Aorta (tissue), 5 donors: Measurements from ENCODE around the gene PRDM8. TPM values are rescaled to one million over a fixed set of nuclear protein-coding genes. Genes with fewer than 3 reads are reported as not detected.

Experiments
- ATAC-seq: fragments of 200-7000 bp; cut with Tn5 transposase; one replicate; pipeline ENCODE4 v1.9.1; 2022; ENCODE audit warnings: moderate library complexity; ENCODE audit not compliant: low FRiP score
- DNase-seq, 2 donors: peaks; one replicate each; pipeline ENCODE4 v3.0.0-alpha.2; 2020
- H3K27ac ChIP-seq, 2 donors: one replicate each; pipeline ENCODE4 v1.5.1; 2013; ENCODE audit warnings: low read length in 2 of 2, mild to moderate bottlenecking in 2 of 2, moderate library complexity in 2 of 2, control low read depth in 1 of 2, inconsistent platforms in 1 of 2, low read depth in 1 of 2
- H3K27me3 ChIP-seq, 2 donors: one replicate each; pipeline ENCODE4 v1.6.1; 2013; ENCODE audit warnings: control low read depth in 1 of 2, low read length in 1 of 2, mild to moderate bottlenecking in 1 of 2, moderate library complexity in 1 of 2; ENCODE audit not compliant: insufficient read depth in 2 of 2, control insufficient read depth in 1 of 2
- H3K36me3 ChIP-seq, 2 donors: one replicate each; pipeline ENCODE4 v1.6.1; 2013; ENCODE audit warnings: control low read depth in 1 of 2, low read length in 1 of 2, mild to moderate bottlenecking in 1 of 2; ENCODE audit not compliant: insufficient read depth in 2 of 2, control insufficient read depth in 1 of 2
- H3K4me1 ChIP-seq, 2 donors: one replicate each; pipeline ENCODE4 v1.6.1; 2013; ENCODE audit warnings: low read length in 2 of 2, control low read depth in 1 of 2, mild to moderate bottlenecking in 1 of 2, moderate library complexity in 1 of 2; ENCODE audit not compliant: insufficient read depth in 2 of 2, control insufficient read depth in 1 of 2
- H3K4me3 ChIP-seq, 2 donors: one replicate each; pipeline ENCODE4 v1.5.1; 2013; ENCODE audit warnings: low read length in 2 of 2, control low read depth in 1 of 2, mild to moderate bottlenecking in 1 of 2
- H3K9me3 ChIP-seq: one replicate; pipeline ENCODE4 v1.6.1; 2013; ENCODE audit warnings: mild to moderate bottlenecking, low read length; ENCODE audit not compliant: control insufficient read depth
- WGBS, 2 donors: extraction: QIAGEN DNeasy Blood & Tissue Kit; methylation state at CpG; one replicate each; pipeline ENCODE4 v1.1.7; 2013; 5-methylcytosine and 5-hydroxymethylcytosine counted together
- intact Hi-C, 2 donors: fragments of 100-400 bp; cut with DNase I; formaldehyde crosslinking; loops; one replicate each; pipeline versions ENCODE4 v1.14.2 to v1.15.0; 2022
- polyA plus RNA-seq, 2 donors: library from polyadenylated mRNA; stranded (reverse); fragments of 200-250 nt; gene quantifications; one replicate each; pipeline ENCODE4 v1.2.3, GENCODE V29; 2013
- total RNA-seq, 2 donors: library from RNA; stranded (reverse); fragmentation: NEBNext Ultra II Directional; extraction: Animal tissue kit (Norgen Biotek cat#: 25700); gene quantifications; one replicate each; pipeline ENCODE4 v1.2.1, GENCODE V29; 2021
- donor health status: healthy with polysubstance abuse.
- donor health status: Bipolar disorder and iron deficiency.
- donor health status: DM: no; HTN: no; CAD: no.
- donor health status: DM: no; HTN: no; CAD: no.
- donor health status: DM: yes; HTN: yes; CAD: no.

The PRDM8 gene
- total and polyA plus RNA-seq, 4 donors = 0.31 to 4.8 (median 2.3) TPM

- H3K4me3 ChIP-seq = no peak overlapping the region
- no peaks in the 10 kb centered on the region for H3K9me3 ChIP-seq
- no peak overlapping the region for H3K27ac ChIP-seq
- H3K36me3 ChIP-seq = no peaks in the 10 kb centered on the region
- ATAC-seq (no peak), DNase-seq (no peak)
- WGBS, 2 donors = 33 to 53% methylated on average over 2 of the region's 2 CpGs
- no peaks in the 10 kb centered on the region for H3K4me1 ChIP-seq
- intact Hi-C loops = no loop called here
- peaks cover 0 to 2% of the 10 kb centered on the region in 2 donors for H3K27me3 ChIP-seq
Observed at GRCh38 chr4:80225595-80225994, 28.3 kb downstream of the PRDM8 start.

- 44% methylated on average over 2 of the region's 2 CpGs for WGBS, 2 donors
- H3K9me3 ChIP-seq = no peaks in the 10 kb centered on the region
- H3K27ac ChIP-seq = no peak overlapping the region
- no peak overlapping the region for H3K4me3 ChIP-seq
- no peaks in the 10 kb centered on the region for H3K4me1 ChIP-seq
- DNase-seq (no peak), ATAC-seq (no peak)
- H3K27me3 ChIP-seq = peaks cover 0 to 2% of the 10 kb centered on the region in 2 donors
- intact Hi-C loops = no loop called here
- no peaks in the 10 kb centered on the region for H3K36me3 ChIP-seq
Observed at GRCh38 chr4:80226094-80226493, 28.8 kb downstream of the PRDM8 start.

GRCh38 chr4:80228460-80228859 lies 31.2 kb downstream of the PRDM8 start:
- Histone ChIP-seq H3K9me3 (no peaks in the 10 kb centered on the region), H3K4me1 (no peaks in the 10 kb centered on the region), H3K4me3 (no peak overlapping the region), H3K27ac (no peak overlapping the region), H3K36me3 (no peaks in the 10 kb centered on the region), H3K27me3 (peaks cover 0 to 2% of the 10 kb centered on the region in 2 donors)
- ATAC-seq = no peak
- DNase-seq = no peak
- intact Hi-C loops = no loop called here

GRCh38 chr4:80229128-80229527 lies 31.8 kb downstream of the PRDM8 start:
- DNase-seq (no peak), ATAC-seq (no peak)
- intact Hi-C loops = no loop called here
- Histone ChIP-seq H3K27ac (no peak overlapping the region), H3K27me3 (peaks cover 0 to 2% of the 10 kb centered on the region in 2 donors), H3K4me3 (no peak overlapping the region), H3K36me3 (no peaks in the 10 kb centered on the region), H3K4me1 (no peaks in the 10 kb centered on the region), H3K9me3 (no peaks in the 10 kb centered on the region)
- WGBS, 2 donors = 54 to 56% methylated on average over 2 of the region's 2 CpGs

GRCh38 chr4:80229590-80229989 lies 32.3 kb downstream of the PRDM8 start:
- no peak overlapping the region for H3K4me3 ChIP-seq
- H3K27ac ChIP-seq = no peak overlapping the region
- WGBS, 2 donors = 86% methylated on average over 2 of the region's 2 CpGs
- no peaks in the 10 kb centered on the region for H3K9me3 ChIP-seq
- no peaks in the 10 kb centered on the region for H3K36me3 ChIP-seq
- no peak for ATAC-seq
- H3K27me3 ChIP-seq = peaks cover 0 to 2% of the 10 kb centered on the region in 2 donors
- no peak for DNase-seq
- H3K4me1 ChIP-seq = no peaks in the 10 kb centered on the region
- intact Hi-C loops = no loop called here

- Histone ChIP-seq H3K4me3 (no peak overlapping the region), H3K36me3 (no peaks in the 10 kb centered on the region), H3K4me1 (no peaks in the 10 kb centered on the region), H3K27me3 (peaks cover 0 to 1% of the 10 kb centered on the region in 2 donors), H3K27ac (no peak overlapping the region), H3K9me3 (no peaks in the 10 kb centered on the region)
- no peak for ATAC-seq
- intact Hi-C loops = no loop called here
- DNase-seq = no peak
- 70 to 81% methylated on average over 5 of the region's 5 CpGs for WGBS, 2 donors
Observed at GRCh38 chr4:80231180-80231579, 33.9 kb downstream of the PRDM8 start.

- no peak for ATAC-seq
- H3K4me1 ChIP-seq = no peaks in the 10 kb centered on the region
Observed at GRCh38 chr4:80232707-80233370, 35.5 kb downstream of the PRDM8 start.

GRCh38 chr4:80233390-80233789 lies 36.1 kb downstream of the PRDM8 start:
- Histone ChIP-seq H3K4me3 (no peak overlapping the region), H3K27ac (no peak overlapping the region), H3K27me3 (peaks cover 0 to 1% of the 10 kb centered on the region in 2 donors), H3K4me1 (no peaks in the 10 kb centered on the region), H3K36me3 (no peaks in the 10 kb centered on the region), H3K9me3 (no peaks in the 10 kb centered on the region)
- DNase-seq (no peak), ATAC-seq (no peak)
- WGBS, 2 donors = 74 to 89% methylated on average over 4 of the region's 4 CpGs
- intact Hi-C loops = no loop called here

More at GRCh38 chr4:80232707-80233370, 35.5 kb downstream of the PRDM8 start:
- intact Hi-C loops = no loop called here
- no peak for DNase-seq
- Histone ChIP-seq H3K27me3 (peaks cover 0 to 1% of the 10 kb centered on the region in 2 donors), H3K9me3 (no peaks in the 10 kb centered on the region), H3K36me3 (no peaks in the 10 kb centered on the region), H3K4me3 (no peak overlapping the region), H3K27ac (no peak overlapping the region)
- 89 to 93% methylated on average over 2 of the region's 2 CpGs for WGBS, 2 donors

- Histone ChIP-seq H3K27ac (no peak overlapping the region), H3K9me3 (no peaks in the 10 kb centered on the region), H3K27me3 (no peaks in the 10 kb centered on the region), H3K36me3 (no peaks in the 10 kb centered on the region), H3K4me1 (no peaks in the 10 kb centered on the region), H3K4me3 (no peak overlapping the region)
- WGBS, 2 donors = 35 to 59% methylated on average over 1 of the region's 1 CpG
- intact Hi-C loops = no loop called here
- DNase-seq (no peak), ATAC-seq (no peak)
Observed at GRCh38 chr4:80235451-80235850, 38.1 kb downstream of the PRDM8 start.
